ENCODE results near the gene CNPY3. TPM values are rescaled to one million over a fixed set of nuclear protein-coding genes. Genes with fewer than 3 reads are reported as not detected.
A peak's percentile ranks its signal among the peaks of the same experiment; 100 is the strongest.
"Not testable (repeated sequence)": the region's sequence is repeated elsewhere in the genome, so short reads cannot be mapped to it uniquely, and the experiment has no call there.

CNPY3 gene
- polyA plus RNA-seq, 1 donor: 58.0 TPM

DNA sequence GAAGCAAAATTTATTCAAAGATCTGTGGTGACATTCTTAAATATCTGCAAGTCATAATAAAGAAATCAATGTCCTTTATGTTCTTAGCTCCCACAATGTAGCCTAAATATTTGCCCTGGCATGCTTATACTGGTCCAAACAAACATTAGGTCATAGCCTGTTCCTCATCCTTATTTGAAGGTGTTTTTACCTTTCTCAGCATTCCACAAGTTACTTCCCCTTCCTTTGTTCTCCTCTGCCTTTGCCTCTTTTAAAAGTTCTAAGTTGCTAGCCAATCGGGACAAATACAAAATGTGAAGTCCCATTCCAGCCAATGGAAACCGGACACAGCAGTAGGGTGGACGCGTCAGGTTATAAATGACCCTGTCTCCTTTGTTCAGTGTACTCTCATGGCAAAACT is 25.1 kb downstream of the CNPY3 start:
- not testable (repeated sequence) for DNase-seq

DNA sequence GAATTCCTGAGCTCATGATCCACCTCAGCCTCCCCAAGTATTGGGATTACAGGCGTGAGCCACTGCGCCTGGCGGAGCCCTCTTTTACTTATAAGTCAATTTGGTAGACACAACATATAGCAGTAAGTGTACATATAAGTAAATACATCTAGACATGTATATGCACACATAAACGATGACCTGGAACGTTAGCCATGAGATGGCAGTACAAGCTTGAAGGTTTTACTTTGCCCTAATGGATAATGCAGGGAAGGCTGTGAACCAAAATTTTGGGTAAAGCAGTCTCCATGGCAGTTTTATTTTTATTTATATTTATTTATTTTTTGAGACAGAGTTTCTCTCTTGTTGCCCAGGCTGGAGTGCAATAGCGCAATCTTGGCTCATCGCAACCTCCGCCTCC is 28.8 kb downstream of the CNPY3 start:
- DNase-seq: no peak

DNA sequence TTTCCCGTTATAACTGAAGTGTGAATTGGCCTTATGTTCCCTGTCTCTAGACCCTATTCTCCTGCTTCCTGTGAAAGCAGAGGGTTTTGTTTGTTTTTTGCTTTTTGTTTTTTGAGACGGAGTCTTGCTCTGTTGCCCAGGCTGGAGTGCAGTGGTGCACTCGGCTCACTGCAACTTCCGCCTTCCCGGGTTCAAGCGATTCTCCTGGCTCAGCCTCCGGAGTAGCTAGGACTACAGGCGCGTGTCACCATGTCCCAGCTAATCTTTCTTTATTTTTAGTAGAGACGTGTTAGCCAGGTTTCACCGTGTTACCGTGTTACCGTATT is 30.6 kb downstream of the CNPY3 start:
- DNase-seq: no peak

DNA sequence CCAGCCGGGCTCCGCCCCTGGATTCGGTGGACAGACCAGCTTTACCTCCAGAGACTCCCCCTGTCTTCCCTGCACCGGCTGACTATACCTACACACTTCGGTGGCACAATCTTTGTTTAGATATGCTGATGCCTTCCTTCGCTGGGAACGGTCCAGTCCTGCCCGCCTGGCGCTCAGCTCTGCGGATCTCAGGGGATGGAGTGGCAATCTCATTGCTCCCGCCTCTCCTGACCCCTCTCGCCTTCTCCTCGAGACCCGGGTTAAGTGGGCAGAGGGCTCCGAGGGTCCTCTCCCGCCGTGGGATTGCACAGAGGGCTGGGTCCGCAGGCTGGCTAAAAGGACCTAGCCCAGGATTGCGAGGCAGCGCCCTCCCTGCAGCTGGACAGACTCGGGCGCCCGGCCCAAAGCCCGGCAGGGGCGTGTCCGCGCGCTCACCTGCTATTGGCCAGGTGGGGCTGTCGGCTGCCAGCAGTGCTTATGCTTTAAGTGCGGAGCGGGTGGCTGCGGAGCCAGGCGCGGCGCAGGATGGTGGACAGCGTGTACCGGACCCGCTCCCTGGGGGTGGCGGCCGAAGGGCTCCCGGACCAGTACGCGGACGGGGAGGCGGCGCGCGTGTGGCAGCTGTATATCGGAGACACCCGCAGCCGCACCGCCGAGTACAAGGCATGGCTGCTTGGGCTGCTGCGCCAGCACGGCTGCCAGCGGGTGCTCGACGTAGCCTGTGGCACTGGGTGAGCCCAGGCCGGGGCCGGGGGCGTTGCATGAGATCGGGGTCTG is 31.2 kb downstream of the CNPY3 start, which contains the start of gene GNMT:
Gene GNMT (plus strand): TSS at position 512 of the 777 bp plus-strand sequence. CDS start 14 bp downstream, at position 526.
- DNase-seq: peak; percentile 50

DNA sequence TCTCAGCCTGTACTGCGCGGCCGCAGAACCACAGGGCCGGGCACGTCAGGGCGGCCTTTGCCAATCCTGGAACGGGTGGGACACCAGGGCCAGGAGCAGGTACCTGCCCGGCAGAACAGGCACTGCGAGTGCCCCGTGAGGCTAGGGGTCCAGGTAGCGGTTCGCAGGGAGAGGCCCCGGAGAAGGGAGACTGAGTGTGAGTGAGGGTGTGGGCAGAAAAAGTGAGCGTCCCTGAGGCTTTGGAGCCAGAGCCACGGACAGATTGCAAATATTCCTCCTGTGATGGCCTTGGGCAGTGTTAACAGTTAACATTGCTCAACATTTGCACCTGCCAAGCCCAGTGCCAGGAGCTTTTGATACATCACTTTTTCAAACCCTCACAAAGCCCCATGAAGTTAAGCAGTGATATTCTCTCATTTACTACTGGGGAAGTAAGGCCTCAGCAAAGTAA is 31.8 kb downstream of the CNPY3 start:
- no peak for DNase-seq

DNA sequence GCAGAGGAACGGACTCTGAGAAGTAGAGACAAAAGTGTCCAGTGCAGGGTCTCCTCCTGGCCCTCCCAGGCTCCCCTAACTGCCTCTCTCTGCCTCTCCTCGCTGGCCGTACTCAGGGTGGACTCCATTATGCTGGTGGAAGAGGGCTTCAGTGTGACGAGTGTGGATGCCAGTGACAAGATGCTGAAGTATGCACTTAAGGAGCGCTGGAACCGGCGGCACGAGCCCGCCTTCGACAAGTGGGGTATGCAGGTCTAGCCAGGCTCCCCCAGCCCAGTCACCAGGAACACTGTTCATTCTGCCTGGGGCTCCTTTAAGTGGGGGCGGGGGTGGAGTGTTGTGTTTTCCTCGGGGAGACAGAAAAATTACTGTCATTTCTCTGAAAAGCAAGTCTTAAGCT is 32.8 kb downstream of the CNPY3 start:
- no peak for DNase-seq

DNA sequence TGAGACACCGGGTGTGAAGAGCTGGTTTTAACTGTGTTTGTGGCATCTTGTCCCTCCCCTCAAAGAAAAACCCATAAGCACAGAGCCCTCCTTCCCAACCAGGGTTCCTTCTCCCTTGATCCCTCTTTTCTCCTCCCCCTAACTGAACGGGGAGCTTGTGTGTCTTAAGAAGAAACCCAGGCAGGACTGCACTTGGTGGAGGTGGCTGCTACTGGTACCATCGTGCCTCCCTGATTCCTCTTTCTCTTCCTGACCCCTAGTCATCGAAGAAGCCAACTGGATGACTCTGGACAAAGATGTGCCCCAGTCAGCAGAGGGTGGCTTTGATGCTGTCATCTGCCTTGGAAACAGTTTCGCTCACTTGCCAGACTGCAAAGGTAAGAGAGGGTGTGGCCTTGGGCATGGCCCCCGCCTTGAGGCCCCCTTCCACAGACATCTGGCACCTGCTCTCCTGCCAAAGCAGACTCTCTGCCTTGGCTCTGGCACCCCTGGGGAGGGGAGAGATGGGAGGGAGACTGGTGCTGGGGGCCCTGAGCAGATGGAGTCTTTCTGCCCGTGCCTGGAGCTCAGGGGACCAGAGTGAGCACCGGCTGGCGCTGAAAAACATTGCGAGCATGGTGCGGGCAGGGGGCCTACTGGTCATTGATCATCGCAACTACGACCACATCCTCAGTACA is 33.4 kb downstream of the CNPY3 start:
- no peak for DNase-seq

DNA sequence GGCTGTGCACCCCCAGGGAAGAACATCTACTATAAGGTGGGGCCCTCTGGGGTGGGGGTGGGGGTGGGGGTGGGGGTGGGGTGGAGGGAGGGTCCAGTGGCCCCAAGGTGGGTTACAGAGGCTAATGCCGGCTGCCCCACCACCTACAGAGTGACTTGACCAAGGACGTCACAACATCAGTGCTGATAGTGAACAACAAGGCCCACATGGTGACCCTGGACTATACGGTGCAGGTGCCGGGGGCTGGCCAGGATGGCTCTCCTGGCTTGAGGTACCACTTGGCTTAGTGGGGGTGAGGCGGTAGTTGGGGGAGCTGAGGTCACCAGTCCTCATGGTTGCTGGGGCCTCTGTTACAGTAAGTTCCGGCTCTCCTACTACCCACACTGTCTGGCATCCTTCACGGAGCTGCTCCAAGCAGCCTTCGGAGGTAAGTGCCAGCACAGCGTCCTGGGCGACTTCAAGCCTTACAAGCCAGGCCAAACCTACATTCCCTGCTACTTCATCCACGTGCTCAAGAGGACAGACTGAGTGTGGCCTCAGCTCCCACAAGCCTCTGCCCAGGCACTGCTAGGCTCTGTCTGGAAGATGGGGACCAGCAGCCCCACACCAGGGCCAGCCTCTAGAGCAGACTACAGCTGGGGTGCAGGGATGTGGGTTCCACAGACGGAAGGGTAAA is 34.0 kb downstream of the CNPY3 start:
- DNase-seq: no peak

DNA sequence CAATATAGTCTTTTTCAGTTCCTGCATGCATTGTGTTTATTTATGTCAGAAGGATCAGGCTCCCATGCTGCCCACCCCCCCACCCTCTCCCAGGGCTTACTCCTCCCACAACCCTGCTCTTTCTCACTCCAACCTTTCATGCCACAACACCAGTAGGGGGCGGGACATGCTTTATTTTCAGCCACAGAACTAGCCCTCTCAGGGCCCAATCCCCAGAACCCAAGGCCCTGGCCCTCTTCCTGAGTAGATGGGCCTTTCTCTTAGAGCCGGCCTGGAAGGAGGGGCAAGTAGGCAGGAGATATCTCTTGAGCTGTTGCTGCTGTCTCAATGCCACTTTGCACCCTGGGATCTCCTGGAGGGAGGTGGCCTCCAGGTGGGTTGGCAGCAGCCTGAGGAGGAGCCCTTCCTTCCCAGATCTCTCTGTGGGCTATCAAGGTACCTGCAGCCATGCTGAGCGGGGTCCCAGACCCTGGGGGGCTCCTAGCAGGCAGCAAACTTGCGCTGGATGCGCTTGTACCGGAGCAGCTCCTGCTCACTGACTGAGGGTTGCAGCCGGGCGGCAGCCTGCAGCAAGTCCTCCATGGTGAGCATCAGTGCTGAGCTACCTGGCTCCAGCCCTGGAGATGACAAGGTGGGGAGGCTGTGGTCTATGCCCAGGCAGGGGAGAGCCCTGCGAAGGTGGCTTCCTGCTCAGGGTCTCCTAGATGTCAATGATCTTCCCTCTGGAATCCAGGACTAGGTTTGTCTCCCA is 34.8 kb downstream of the CNPY3 start:
- DNase-seq: no peak

DNA sequence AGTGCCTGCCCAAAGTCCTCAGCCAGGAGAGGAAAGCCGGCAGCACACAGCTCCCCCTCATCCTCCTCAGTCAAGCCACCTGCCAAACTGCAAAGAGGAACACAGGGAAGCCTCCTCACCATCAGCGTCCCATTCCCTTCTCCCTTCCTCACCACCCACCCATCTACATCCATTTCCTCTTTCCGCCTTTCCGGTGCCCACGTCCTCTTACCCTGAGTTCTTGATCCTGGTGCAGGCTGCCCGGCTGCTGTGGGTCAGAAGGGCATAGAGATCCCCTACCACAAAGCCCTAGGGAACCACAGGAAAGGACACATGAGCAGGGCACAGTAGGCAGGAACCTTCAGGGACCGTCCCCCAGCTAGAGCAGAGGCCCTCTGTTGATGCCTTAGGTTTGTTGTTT is 37.3 kb downstream of the CNPY3 start:
- no peak for DNase-seq

DNA sequence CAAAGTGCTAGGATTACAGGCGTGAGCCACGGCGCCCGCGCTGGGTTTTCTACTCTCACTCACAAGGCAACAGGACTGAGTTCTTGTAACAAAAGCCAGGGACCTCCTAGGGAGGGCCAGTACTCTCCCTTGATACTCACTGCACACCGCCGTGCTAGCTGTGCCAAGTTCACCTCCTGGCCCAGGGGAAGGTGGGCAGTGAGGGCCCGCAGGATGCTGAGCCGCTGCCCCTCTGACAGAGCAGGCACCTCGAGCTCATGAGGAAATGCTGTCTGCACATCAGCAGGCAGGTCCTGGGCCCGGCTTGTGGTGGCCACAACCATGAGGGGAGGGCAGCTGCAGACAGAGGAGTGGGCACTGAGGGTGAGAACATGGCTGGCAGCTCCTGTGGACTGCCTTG is 37.9 kb downstream of the CNPY3 start:
- no peak for DNase-seq

DNA sequence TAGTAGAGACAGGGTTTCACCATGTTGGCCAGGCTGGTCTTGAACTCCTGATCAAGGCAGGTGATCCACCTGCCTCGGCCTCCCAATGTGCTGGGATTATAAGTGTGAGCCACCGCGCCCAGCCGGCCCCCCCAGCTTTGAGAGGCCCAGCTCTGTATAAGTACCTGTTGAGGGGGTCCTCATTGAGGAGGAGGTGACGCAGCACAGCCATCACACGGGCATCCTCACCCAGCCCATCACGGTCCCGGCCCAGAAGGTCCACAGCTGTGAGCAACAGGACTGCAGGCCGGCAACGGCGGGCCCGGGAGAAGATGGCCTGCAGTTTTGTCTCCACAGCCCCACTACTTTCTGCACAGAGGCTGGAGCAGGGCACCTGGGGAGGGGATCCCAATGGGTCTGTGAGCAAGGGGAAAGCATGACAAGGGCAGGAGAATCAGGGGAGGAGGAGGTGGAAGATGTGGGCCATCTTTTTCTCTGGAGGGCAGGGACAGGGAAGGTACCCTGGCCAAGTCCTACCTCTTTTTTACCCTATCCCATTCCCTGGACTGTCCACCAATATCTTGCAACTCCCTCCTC is 38.9 kb downstream of the CNPY3 start:
- no peak for DNase-seq

DNA sequence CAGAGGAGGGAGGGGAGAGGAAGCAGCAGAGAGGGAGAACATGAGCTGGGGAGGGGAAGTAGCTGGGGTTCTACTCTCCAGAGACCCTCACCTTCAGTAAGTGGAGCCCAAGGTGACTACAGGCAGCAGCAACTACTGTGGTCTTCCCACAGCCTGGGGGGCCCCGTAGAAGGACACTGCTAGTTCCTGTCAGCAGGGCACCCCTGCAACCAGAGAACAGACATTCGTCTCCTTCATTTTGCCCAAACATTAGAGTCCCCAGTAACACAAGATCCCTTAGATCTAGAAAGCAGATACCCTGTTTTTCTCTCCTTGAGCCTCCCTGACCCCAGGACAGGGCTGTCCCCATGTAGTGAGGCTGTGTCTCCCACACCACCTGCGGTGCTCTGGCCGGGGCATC is 39.5 kb downstream of the CNPY3 start:
- DNase-seq: no peak

DNA sequence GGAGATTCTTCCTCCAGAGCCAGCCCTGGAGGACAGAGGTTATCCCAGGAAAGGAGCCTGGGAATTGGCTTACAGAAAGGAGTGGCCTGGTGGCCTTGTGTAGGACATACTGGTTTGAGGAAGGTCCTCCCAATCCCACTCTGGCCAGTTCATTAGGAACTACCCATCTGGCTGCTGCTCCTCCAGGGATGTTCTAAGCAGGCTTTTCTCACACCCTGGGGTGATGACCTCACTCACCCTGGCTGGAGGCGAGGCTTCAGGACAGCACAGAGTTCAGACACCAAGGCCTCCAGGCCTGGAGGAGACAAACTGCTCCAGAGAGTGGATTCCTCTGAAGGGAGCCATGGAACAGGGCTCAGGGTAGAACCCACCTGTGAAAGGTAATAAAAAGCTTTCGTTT is 40.2 kb downstream of the CNPY3 start:
- DNase-seq: no peak

DNA sequence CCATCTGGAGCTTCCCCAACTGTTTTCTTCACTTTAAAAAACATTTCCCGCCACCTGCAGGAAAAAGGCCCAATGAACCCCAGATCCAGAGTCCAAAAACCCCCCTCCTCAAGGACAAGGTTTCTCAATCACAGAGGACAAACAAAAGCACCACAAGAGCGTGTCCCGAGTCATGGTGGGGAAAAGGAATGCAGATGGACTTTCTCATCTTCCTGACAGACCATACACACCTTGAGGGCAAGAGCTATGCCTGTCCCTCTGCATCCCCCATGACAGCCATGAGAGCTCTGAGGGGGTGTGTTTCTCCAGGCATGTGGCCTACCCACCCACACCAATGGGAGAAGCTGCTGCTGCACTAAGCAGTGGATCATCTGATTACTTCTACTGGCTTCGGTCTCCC is 40.7 kb downstream of the CNPY3 start:
- no peak for DNase-seq

DNA sequence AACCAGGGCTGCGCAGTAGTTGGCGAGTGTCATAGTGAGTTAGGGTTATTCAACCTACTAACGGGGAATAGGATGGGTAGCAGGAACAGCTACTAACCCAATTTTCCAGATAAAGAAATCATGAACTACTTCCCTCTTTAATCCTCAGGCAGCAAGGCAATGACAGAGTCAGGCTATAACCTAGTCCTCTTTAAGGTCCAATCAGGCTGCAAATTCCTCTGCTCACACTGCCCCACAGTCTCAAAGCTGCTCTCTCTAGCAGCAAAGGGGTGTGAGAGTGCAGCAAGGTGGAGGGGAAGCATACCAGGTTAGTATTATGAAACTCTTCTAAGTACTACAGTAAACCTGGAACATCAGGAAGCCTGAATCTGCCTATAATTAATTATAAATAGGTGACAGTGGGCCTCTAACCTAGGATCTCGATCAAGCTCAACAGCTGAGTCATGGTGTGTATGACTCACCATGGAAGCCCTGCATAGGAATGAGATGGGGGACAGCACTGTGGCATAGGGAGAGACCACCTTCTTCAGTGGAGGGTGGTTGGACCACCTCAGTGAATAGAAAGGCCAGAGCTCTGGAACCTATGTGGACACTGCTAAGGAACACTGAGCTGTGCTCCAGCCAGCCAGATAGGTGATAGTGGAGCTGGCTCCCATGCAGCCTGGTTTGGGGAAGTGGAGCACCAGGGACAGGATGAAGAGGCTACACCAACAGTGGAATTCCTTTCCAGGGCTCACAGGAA is 41.8 kb downstream of the CNPY3 start:
- no peak for DNase-seq

DNA sequence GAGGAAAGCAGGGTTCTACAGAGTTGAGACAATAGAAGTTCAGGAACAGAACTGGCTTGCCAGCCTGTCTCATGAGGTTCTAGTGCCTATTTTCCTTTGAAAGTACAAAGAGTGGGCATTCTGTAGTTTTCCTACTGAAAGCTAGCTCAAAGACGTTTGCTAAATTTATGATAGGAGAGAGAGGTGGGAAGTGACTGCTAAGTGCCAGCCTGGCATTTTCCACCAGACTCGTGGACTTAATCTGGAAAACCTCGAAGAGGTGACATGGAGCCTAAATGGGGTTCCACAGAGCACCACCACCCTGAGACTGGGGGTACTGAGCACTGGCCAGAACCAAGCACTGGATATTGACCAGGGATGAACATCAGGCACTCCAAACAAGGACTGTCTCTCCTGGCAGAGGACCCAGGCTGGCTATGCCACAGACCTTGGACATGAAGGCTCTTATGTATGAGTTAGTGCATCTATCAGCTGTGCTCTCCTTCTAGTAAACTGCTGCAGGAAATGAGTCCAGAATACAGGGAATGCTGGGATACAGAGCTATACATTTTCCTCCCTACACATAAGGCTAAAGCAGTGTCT is 42.6 kb downstream of the CNPY3 start:
- DNase-seq: no peak

DNA sequence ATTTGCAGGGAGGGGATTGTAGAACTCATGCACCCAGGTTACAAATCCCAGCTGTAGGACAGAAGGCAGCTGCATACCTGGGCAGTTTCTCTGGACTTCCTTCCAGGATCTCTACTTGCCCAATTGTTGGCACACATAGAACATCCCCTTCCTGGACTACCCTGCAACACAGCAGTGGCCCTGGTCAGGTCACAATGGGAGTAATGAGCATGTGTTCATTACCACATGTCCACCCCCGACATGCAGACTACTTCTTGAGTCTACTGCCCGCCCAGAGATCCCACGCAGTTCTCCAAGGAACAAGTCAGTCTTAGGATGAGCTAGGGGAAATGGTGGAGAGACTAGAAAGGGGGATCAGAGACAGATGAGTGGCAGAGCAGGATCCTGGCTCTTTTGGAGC is 44.6 kb downstream of the CNPY3 start:
- no peak for DNase-seq

DNA sequence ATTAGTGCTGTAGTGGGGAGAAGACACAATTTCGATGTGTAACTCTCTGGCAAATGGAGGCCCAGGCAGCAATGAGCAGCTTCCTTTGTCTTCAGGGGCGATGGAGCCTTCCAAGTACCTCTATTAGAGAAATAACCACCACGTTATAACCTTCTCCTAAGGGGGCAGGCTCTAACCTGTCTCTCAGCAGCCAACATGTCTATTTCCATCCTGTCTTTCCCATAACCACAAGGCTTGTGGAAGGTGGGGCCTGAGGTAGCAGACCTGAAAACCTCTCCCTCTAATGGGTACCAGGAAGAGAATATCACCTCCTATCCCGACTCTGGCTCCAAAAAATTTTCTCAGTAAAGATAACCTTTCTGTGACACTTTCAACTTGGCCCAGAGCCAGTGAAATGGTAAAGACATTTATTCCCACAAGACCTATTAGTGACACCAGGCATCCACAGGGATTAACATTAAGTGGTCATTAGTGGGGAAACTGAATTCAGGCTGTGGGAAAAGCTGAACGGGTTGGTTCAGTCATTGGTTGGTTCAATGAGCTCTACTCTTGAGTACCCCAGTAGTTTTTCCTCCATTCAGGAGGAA is 45.7 kb downstream of the CNPY3 start:
- DNase-seq: no peak

DNA sequence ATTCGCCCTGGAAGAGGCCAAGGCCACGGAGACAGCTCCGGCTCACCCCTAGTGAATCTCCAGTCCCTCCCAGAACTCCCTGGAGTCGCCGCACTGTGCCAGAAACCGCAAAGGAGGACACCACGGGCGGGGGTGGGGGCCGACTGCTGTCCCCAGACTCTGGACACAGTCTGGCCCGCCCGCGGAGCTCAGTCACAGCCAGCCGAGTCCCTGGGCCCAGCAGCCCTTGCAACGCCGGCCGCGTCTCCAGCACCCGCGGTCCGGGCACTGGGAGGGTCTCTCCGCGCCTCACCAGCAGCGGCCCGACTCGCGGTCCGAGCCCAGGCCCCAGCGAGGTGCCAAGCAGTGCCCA is 49.2 kb downstream of the CNPY3 start:
- DNase-seq: no peak

Measured in left kidney (tissue), 2 donors.